Esophagus squamous epithelium (tissue), 4 donors: Measurements from ENCODE around the gene AKIRIN2.

Experiments used
- POLR2A ChIP-seq, 4 donors: fragments of 450-650 bp; IDR thresholded peaks; one replicate each; pipeline ENCODE4 v1.6.1; 2017; ENCODE audit warnings: antibody characterized with exemption in 4 of 4, mild to moderate bottlenecking in 4 of 4, moderate library complexity in 3 of 4
- TF ChIP-seq, protein P1 (sequence below), 6 experiments: fragments of 450-650 bp in 4 of 6; fragments of 200-600 bp in 2 of 6; sonication (generic) in 2 of 6; IDR thresholded peaks; one replicate each; pipeline ENCODE4 v1.5.1; 2016 to 2019; ENCODE audit warnings: antibody characterized with exemption in 6 of 6, mild to moderate bottlenecking in 4 of 6, moderate library complexity in 4 of 6

GRCh38 chr6:87639373-87639772, 62.7 kb downstream of the AKIRIN2 start:
- TF ChIP-seq, protein P1, sequence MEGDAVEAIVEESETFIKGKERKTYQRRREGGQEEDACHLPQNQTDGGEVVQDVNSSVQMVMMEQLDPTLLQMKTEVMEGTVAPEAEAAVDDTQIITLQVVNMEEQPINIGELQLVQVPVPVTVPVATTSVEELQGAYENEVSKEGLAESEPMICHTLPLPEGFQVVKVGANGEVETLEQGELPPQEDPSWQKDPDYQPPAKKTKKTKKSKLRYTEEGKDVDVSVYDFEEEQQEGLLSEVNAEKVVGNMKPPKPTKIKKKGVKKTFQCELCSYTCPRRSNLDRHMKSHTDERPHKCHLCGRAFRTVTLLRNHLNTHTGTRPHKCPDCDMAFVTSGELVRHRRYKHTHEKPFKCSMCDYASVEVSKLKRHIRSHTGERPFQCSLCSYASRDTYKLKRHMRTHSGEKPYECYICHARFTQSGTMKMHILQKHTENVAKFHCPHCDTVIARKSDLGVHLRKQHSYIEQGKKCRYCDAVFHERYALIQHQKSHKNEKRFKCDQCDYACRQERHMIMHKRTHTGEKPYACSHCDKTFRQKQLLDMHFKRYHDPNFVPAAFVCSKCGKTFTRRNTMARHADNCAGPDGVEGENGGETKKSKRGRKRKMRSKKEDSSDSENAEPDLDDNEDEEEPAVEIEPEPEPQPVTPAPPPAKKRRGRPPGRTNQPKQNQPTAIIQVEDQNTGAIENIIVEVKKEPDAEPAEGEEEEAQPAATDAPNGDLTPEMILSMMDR (IDR thresholded peaks at IDR 0.05), result no peak
- no peak for TF ChIP-seq POLR2A (IDR thresholded peaks at IDR 0.05)
